HG03045 (cell line): ENCODE results near the gene GRB10.

Experiments used
- ATAC-seq: cut with Tn5 transposase; IDR thresholded peaks from one replicate; pipeline ENCODE4 v1.9.1; 2021; ENCODE audit warnings: mild to moderate bottlenecking, moderate library complexity; ENCODE audit not compliant: unreplicated experiment

The GRB10 gene

DNA sequence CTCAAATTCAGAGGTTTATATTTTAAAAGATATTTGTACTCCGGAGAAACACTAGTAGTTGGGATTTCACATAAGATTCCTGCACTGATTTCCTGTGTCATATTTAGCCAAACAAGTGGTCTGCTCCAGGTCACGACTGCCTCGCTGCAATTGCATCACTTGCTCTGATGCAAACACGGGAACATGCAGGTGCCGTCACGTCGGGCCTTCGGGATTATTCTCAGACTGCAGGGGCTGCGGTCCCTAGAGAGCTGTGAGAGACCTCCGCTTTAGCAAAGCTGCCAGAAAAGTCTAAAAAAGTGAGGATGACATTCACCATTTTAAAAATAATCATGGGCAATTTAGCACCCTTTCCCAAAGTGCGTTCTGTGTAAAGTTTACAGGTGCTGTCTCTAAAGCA lies 124.0 kb downstream of the GRB10 start:
- ATAC-seq: no peak

DNA sequence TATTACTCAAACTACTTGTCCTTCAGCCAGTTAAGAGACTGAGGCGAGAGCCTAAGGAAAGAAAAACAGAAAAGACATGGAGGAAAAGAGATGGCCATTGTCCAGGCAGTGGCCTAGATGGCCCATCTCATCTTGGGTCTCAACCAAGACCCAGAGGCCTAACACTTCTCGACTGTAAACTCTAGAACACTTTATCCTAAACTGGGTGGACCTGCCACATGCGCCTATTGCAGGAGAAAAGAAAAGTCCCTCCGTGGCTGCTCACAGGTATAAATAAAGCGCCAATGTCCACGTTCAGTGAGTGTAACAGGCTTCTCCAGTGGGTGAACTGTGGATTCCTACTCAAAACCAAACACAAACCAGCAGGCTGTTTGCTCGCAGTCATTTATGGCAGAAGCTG lies 124.8 kb downstream of the GRB10 start:
- ATAC-seq: no peak

DNA sequence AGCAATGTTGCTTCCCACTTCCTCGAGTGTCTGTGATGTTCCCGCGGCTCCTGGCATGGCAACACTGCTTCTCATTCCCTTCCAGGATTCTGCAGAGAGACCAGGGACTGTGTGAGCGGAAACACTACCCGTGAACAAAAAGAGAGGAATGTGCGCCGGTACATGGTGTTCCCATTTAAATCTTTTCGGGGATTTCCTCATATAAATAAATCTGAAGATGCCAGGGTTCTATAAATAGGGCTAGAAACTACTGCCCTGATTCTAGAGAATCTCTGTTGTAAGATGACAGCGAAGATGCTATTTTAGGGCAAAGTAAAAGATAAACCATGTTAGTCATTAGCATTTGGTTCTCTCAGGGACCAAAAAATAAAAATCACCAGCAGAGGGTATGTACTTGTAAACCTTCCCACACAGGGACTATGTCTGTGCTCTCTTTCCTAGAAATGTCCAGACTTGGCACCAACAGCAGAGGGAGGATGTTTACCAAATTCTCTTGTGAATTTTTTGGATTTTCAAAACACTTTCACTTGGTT lies 125.3 kb downstream of the GRB10 start:
- no peak for ATAC-seq

DNA sequence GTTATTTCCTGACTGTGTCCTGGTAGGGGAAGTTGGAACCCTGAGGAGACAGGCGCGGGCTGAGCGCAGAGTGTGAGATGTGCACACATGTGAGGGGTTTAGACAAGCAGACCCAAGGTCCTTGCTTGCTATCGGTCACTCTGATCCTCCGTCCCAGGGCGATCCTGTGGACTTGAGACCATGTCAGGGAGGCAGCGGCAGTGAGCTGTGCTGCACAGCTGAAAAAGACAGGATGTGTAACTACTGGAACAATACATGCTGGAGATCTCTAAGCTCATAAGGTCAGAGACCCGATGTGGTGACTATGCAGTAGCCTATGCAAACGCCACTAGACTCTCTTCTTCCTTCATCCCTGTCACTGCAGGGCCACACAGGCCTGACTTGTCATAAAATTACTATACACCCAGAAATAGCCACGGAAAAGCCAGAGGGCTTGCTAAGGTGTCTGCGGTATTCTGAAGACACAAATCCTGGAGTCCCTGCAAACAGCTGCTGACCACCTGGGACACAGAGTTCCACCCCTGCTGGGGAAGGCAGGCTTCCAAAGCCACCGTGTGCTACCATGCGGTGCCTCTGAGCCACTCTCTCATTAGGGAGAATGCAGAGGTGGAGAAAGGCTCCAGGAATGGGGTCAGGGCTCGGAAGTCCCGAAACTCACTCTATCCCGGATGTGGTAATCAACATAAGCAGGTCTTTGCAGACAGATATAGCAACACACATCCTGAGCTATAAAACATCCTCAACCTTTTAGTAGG lies 126.4 kb downstream of the GRB10 start:
- ATAC-seq: no peak

DNA sequence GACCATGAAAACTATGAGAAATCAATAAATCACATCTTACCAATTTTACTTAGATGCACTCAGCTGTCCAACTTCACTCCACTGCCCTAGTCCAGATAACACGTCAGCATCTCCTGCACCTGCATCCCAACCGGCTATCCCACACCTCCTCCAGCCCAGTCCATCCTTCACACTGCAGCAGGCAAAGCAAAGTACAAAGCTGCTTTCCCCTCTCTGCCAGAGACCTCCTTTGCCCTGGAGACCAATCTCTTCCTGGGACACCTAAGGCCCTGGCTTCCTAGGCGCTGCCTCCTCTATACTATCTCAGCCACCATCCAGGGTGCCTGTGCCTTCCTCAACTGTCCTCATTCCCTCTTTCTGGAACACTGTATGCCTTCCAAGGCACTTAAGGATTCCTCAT lies 127.2 kb downstream of the GRB10 start:
- no peak for ATAC-seq

DNA sequence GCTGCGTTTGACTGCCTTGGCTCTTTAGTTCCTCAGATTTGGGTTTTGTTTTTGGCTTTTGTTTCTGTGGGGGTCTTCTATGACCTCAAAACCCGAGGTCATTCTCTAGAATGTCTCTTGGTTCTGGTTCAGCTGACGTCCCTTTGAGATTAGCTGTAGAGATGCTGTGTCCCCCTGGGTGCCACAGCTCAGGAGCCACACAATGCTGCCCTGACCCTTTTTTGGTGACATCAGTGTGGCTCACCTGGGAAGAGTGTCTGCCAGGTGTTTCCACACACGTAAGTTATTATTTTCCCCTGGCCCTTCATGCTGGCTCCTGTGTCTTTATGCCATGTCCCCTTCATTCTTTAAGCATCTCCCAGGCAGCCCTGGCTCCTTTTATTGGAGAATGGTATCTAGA lies 127.7 kb downstream of the GRB10 start:
- no peak for ATAC-seq

DNA sequence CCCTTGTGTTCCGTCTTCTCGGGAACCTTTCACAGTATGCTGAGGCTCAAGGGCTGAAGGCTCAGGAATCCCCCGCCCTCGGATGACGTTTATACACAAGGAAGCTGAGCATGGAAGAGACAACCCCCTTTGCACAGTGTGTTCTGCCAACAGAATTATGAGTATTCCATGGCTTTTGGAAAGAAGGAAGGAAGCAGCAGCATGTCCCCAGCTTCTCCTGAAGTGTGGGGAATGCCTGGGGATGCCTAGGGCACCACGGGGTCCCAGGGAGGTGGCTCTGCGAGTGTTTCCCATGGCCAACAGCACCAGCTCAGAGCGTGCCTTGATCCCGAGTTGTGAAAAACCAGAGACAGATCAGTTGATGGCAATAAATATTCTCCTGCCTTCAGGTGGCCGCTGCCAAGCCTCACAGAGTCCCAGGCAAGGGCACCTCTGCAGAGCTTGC lies 128.7 kb downstream of the GRB10 start:
- no peak for ATAC-seq

DNA sequence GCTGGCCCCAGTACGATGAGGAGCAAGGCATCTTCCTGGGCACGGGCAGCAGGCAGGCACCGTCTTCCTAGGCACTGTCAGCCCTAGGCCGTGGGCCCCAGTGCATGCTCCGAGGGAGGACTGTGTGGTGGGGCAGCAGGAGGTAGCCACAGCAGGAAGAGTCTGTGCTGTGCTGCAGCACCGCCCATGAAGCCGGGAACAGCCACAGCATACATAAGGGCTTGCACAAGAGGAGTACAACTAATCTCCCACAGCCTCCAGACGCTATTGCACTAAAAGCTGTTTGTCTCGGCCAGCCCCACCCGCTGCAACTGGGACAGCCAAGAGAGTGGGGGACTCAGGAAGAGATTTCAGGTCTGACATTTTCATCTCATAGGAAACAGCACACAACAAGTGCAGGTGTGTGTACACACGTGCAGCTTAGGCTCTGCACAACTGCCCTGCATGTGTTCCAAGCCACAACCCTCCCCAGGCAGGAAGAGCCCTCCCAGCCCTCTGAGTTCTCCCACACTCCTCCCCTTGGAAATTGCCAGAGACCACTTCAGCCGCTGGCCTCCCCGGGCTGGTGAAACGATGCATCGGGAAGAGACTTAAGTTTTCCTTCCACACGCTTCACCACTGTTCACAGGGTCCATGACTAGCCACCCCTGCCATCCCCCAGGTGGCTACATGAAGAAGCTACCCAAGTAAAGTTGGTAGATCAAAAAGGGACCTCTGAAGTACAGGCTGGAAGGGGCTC lies 129.4 kb downstream of the GRB10 start:
- no peak for ATAC-seq

DNA sequence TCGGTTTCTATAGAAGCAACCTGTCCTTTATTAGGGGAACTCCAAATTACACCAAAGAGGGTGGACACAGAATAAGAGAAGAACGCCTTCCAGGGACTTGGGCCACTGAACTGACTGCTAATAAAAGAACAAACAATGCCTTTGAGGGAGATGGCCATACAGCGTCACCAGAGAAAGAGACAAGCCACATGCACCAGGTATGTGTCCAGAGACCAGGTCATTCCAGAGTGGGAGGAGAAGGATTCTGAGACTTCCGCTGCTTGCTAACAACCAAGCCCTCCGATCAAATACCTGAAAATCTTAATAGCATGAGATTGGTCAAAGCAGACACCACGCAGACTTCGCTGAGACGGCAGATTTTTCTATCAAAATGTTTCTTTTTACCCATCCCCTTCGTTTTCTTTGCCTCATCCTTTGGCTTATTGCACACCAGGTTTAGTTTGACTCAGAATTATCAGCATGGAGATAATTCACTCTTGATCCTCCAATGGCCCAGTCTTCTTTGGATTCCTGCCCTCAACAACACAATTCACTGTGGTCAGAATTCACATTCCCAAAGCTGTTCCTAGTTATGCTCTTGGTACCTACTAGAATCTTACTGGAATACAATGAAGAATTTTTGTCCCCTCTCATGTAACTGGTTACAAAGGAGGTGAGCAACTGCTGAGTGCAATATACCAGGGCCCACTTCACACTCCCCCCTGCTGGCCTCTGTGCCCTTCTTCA lies 130.1 kb downstream of the GRB10 start:
- no peak for ATAC-seq

DNA sequence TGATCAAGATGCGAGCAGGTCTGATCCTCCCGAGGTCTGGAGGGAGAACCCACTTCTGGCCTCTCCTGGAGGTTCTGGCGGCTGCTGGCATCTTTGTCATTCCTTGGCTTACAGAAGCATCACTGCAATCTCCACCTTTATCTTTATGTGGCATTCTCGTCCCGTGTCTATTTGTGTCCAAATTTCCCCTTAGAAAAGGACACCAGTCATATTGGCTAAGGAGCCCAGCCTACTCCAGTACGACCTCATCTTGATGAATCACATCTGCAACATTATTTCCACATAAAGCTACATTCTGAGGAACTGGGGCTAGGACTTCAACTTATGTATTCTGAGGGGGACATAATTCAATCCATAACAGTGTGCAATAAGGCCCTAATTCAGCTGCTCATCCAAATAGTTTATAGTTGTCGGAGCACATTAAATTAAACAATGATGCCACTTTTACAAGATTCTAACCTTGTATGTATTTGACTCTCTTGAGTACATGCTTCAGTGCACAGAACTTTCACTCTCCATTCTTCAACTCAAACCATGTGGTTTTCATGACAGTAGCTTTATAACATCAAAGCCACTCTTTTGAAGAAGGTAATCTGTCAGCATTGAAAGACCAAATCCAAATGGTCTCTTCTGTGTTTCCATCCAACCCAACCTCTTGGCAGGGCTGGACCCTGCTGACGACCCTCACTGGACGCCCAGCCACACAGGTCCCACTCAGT lies 131.3 kb downstream of the GRB10 start:
- peak; percentile 43 for ATAC-seq

DNA sequence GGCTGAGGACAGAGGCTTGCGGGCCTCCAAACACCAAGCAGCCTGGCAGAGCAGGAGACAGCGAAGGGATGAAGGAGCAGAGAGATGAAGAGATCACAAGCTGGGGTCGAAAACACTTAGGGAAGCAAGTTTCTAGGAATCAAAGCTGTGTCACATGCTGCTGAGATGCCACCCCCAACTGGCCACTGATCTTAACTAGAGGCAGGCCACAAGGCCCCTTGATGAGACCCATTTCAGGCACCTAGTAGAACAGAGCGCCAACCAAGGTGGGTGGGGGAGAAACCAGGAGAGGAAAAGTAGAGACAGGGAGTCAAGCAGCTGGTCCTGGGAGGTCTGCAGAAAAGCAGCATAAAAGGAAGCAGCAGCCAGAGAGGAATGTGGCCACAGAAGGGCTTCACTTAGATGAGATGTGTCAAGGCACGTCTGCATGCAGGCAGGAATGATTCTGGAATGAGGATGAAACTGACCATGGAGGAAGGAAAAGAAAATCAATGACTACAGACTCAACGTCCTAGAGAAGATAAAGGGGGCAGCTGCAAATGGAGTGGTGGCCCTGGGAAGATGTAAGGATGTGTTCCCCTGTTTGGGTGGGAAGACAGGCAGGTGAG lies 132.5 kb downstream of the GRB10 start:
- no peak for ATAC-seq

DNA sequence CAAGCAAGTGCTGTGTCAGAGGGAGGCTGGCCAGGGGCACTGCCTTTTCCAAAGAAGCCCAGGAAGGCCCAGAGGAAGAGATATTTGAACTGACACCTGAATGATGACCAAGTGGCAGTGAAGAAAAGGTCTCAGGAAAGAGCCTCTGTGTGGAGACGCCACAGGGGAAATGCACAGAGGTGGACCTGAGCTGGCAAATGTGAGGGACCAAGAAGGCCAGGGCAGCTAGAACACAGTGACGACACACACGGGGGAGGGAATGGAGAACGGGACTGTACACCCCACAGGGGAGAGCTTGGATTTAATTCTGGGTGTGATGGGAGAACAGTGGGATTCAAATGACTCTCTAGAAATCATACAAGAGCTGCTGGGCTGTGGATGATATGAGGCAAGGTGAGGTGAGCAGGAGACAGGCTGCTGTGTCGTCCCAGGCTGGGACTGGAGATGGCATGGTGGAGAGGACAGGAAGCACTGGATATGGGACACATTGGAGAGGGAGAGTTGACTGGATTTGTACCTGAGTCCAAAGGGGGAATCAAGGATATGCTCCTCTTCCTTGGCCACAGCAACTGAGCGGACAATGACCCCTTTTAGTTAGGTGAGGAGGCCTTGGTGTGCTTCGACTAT lies 133.3 kb downstream of the GRB10 start:
- no peak for ATAC-seq

DNA sequence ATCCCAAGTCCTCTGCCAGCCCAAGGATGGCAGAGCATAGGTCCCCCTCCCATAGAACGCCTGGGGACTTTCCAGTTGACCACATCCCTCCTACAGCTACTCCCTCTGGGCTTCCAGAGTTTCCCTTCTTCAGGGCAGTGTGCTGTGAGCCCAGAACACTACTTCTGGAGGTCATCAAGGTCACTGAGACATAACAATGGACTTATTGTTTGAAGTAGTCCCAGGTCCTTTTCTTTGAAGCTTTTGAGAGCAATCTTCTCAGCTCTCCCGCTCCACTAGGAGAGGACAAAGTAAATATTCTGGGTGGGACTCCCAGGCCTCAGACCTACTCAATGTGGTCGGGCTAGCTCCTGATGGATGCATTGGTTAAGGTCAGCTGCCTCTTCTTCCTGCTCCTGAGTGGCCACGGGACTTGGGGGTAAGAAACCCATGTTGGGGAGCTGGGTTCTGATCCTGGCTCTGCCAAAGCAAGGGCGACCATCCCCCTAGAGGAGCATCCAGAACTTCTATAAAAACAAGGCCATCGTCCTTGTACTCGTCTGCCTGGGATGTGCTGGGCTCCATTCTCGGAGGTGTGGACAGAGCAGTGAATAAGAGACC lies 134.0 kb downstream of the GRB10 start:
- ATAC-seq: no peak

DNA sequence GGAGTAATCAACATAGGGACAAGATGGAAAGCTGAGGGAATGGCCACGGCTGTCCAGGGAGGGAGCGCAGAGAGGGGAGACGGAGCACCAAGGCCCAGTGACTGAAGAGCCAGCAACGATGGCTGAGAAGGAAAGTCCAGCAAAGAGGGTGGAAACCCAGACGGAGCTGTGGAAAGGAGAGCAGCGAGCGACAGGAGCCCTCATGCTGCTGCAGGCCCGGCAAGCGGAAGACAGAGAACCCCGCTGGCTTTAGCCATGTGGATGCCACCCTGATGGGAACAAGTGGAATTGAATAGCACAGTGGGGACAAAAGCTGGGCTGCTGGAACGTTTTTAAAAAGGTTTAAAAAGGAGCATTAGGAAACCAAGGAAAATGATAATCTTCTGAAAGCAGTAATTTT lies 134.6 kb downstream of the GRB10 start:
- ATAC-seq: no peak

DNA sequence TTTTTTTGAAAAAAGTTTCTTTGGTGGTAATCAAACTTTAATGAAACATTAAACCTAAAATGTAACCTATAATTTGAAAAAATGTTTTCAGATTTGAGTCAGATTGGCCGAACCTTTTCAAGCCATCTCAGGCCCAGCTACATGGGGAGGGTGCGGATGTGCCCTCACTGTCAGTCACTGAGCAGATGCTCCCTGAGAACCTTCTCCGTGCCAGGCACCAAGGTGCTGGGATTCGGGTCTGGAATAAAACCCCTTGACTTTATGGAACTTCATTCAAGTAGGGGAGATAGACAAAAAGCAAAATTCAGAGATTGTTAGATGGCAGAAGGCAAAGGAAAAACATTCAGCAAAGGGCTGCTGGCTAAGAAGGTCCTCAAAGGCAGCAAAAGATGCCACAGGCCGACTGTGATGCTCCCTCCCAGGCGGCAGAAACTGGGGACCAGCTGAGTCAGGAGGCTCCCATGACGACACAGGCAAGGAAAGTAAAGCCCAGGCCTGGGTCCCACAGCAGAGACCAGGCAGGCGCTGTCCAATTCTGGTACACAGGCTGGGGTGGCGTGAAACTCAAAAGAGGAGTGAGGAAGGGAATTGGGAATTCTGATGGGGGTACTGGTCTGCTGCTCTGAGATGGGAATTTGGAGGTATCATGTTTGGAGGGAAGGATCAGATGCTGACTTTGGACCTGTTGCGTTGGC lies 135.3 kb downstream of the GRB10 start:
- ATAC-seq: no peak

DNA sequence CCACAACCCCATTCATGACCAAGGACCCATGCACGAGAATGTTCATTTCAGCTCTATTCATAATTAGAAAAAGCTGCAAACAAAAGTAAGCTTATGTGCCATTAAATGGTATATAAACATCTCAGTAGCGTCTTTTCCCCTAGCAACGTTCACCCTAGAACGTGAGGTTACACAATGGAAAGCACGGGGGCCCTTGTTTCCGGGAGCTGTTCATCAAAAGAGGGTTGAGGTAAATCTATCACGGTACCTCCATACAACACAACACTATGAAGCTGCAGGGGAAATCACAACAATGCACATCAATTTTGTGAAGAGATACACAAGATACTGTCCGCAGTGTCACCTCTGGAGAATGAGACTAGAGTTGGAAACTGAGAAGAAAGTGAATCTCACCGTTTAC lies 136.6 kb downstream of the GRB10 start:
- no peak for ATAC-seq

DNA sequence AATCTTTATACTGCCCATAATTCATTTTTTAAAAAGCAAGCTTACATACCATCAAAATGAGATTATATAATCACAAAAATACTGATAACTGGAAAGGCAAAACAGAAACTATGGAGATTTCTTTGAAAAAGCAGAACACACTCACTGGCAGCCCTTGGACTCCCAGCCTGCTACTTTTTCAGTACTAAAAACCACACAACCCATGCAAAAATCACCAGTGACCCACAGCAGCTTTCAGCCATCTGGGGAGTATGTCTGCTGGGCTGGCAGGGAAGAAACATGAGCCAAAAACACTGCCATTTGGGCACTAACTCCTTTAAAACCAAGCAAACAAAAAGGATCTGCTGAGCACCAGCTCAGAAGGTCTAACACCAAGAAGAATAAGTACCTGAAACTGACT lies 137.5 kb downstream of the GRB10 start:
- ATAC-seq: no peak

DNA sequence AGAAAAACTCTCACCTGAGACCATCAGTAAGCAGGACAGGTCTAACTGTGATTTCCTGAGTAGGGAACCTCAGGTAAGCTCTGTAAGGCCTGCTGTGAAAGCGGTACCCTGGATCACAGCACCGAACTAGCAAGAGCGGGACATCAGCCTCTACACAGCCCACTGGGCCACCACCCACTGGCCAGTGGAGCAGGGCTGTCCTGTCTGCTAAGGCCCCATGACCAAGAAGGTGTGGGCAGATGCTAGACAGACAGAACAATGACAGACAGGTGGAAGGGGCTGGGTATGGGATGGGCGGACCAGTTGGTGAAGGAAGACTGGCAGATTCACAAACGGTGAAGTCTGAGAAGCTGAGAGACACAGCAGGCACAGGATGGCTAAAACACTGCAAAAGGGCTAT lies 138.1 kb downstream of the GRB10 start:
- ATAC-seq: no peak

DNA sequence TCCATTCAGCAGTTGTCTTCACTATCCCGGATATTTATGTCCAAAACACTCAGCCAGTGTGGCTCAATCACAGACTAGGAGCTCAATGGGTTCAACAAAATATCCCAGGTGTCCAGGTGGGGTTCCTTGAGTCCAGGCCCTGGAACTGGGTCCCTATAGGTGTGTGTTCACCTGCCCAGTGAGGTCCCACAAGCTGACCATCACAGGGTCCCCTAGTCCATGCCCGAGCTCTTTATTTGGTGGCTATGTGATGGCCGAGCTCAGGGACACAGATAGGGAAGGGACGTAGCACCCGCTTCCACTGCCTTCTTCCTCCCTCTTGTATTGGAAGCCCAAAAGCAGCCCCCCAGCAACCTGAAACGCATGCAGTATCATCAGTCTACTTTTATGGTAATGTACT lies 138.6 kb downstream of the GRB10 start:
- no peak for ATAC-seq
